Mesenchymal stem cell (in vitro differentiated cells and primary cell): ENCODE results near the gene SCAF1.

ENCODE experiments used
- DNase-seq: peaks from one replicate; pipeline ENCODE4 v3.0.0-alpha.2; 2013
- H2AFZ ChIP-seq: one replicate; pipeline ENCODE4 v1.6.1; 2013; ENCODE audit warnings: low read depth, mild to moderate bottlenecking, control low read depth, inconsistent platforms, low read length, moderate library complexity
- H2AK5ac ChIP-seq: 2 replicates; pipeline ENCODE4 v1.6.1; 2013; ENCODE audit warnings: low read length, moderate library complexity, mild to moderate bottlenecking, inconsistent platforms; ENCODE audit not compliant: severe bottlenecking
- H2BK120ac ChIP-seq: one replicate; pipeline ENCODE4 v1.6.1; 2013; ENCODE audit warnings: low read depth, mild to moderate bottlenecking, inconsistent platforms, low read length, moderate library complexity
- H2BK12ac ChIP-seq, 2 experiments: one replicate each; pipeline ENCODE4 v1.6.1; 2013; ENCODE audit warnings: inconsistent platforms in 2 of 2, low read length in 2 of 2, mild to moderate bottlenecking in 2 of 2, moderate library complexity in 2 of 2, control low read depth in 1 of 2
- H2BK15ac ChIP-seq: one replicate; pipeline ENCODE4 v1.6.1; 2013; ENCODE audit warnings: mild to moderate bottlenecking, low read depth, inconsistent platforms; ENCODE audit not compliant: poor library complexity, severe bottlenecking
- H2BK5ac ChIP-seq: 2 replicates; pipeline ENCODE4 v1.6.1; 2013; ENCODE audit warnings: low read depth, mild to moderate bottlenecking, low read length, control low read depth, inconsistent platforms; ENCODE audit not compliant: poor library complexity, severe bottlenecking
- H3K14ac ChIP-seq, 2 experiments: one replicate each; pipeline ENCODE4 v1.6.1; 2013; ENCODE audit warnings: inconsistent platforms in 2 of 2, low read length in 2 of 2, control low read depth in 1 of 2, mild to moderate bottlenecking in 1 of 2, moderate library complexity in 1 of 2
- H3K18ac ChIP-seq, 2 experiments: one replicate each; pipeline ENCODE4 v1.6.1; 2013; ENCODE audit warnings: inconsistent platforms in 2 of 2, low read length in 2 of 2, control low read depth in 1 of 2, low read depth in 1 of 2, mild to moderate bottlenecking in 1 of 2
- H3K23ac ChIP-seq, 2 experiments: one replicate each; pipeline ENCODE4 v1.6.1; 2013; ENCODE audit warnings: inconsistent platforms in 2 of 2, low read length in 2 of 2, mild to moderate bottlenecking in 2 of 2, moderate library complexity in 2 of 2, control low read depth in 1 of 2
- H3K27ac ChIP-seq: 2 replicates; pipeline ENCODE4 v1.5.1; 2013; ENCODE audit warnings: mild to moderate bottlenecking, moderate library complexity, low read length, control low read depth, inconsistent platforms; ENCODE audit not compliant: poor library complexity, severe bottlenecking
- H3K27me3 ChIP-seq, 2 experiments: 2 replicates each; pipeline versions ENCODE4 v1.6.1 to v1.7.0; 2013; ENCODE audit warnings: low read length in 2 of 2, mild to moderate bottlenecking in 2 of 2, moderate library complexity in 2 of 2, control low read depth in 1 of 2, inconsistent platforms in 1 of 2; ENCODE audit not compliant: control insufficient read depth in 1 of 2, insufficient read depth in 1 of 2
- H3K36me3 ChIP-seq, 2 experiments: 2 replicates each; pipeline versions ENCODE4 v1.6.1 to v1.7.0; 2013; ENCODE audit warnings: low read length in 2 of 2, control low read depth in 1 of 2, inconsistent platforms in 1 of 2, low read depth in 1 of 2, mild to moderate bottlenecking in 1 of 2; ENCODE audit not compliant: insufficient read depth in 2 of 2, control insufficient read depth in 1 of 2
- H3K4ac ChIP-seq, 2 experiments: one replicate each; pipeline ENCODE4 v1.6.1; 2013; ENCODE audit warnings: inconsistent platforms in 2 of 2, low read length in 2 of 2, mild to moderate bottlenecking in 2 of 2, moderate library complexity in 2 of 2, control low read depth in 1 of 2, low read depth in 1 of 2
- H3K4me1 ChIP-seq: 2 replicates; pipeline ENCODE4 v1.6.1; 2013; ENCODE audit warnings: low read depth, low read length, control low read depth; ENCODE audit not compliant: control insufficient read depth, insufficient read depth
- H3K4me2 ChIP-seq: 2 replicates; pipeline ENCODE4 v1.6.1; 2013; ENCODE audit warnings: low read length, mild to moderate bottlenecking, inconsistent platforms; ENCODE audit not compliant: poor library complexity, severe bottlenecking
- H3K4me3 ChIP-seq, 2 experiments: 2 replicates each; pipeline versions ENCODE4 v1.5.1 to v1.7.0; 2013; ENCODE audit warnings: low read length in 2 of 2, mild to moderate bottlenecking in 2 of 2, control low read depth in 1 of 2, low read depth in 1 of 2; ENCODE audit not compliant: insufficient read depth in 1 of 2
- H3K79me1 ChIP-seq: replicated peaks from 2 replicates; pipeline ENCODE4 v1.6.1; 2013; ENCODE audit warnings: mild to moderate bottlenecking, control low read depth, low read length, inconsistent platforms; ENCODE audit not compliant: poor library complexity, severe bottlenecking
- H3K9ac ChIP-seq: 2 replicates; pipeline ENCODE4 v1.7.0; 2013; ENCODE audit warnings: mild to moderate bottlenecking, low read length, moderate library complexity
- H3K9me3 ChIP-seq: 2 replicates; pipeline ENCODE4 v1.7.0; 2013; ENCODE audit warnings: mild to moderate bottlenecking, low read length; ENCODE audit not compliant: control insufficient read depth
- H4K8ac ChIP-seq: one replicate; pipeline ENCODE4 v1.6.1; 2013; ENCODE audit warnings: inconsistent platforms, mild to moderate bottlenecking, low read length, moderate library complexity
- H4K91ac ChIP-seq: one replicate; pipeline ENCODE4 v1.6.1; 2013; ENCODE audit warnings: mild to moderate bottlenecking, low read length, inconsistent platforms
- WGBS: methylation state at CpG from one replicate; pipeline ENCODE4 v1.1.7; 2013; ENCODE audit warnings: mixed read lengths; 5-methylcytosine and 5-hydroxymethylcytosine counted together

SCAF1 gene

DNA sequence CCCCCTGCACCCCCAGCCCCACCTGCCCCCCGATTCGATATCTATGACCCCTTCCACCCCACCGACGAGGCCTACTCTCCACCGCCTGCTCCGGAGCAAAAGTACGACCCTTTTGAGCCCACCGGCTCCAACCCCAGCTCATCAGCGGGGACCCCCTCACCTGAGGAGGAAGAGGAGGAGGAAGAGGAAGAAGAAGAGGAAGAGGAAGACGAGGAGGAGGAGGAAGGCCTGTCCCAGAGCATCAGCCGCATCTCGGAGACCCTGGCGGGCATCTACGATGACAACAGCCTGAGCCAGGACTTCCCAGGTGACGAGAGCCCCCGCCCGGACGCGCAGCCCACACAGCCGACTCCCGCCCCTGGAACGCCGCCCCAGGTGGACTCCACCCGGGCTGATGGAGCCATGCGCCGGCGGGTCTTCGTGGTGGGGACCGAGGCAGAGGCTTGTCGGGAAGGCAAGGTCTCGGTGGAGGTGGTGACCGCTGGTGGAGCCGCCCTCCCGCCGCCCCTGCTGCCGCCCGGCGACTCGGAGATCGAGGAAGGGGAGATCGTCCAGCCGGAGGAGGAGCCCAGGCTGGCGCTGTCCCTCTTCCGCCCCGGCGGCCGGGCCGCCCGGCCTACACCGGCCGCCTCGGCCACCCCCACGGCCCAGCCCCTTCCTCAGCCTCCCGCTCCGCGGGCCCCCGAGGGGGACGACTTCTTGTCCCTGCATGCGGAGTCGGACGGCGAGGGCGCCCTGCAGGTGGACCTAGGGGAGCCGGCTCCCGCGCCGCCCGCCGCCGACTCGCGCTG is 9.2 kb downstream of the SCAF1 start:
- H2BK12ac ChIP-seq = no peak overlapping the region
- H3K4me2 ChIP-seq = no peak overlapping the region
- H3K9me3 ChIP-seq = no peaks in the 10 kb centered on the region
- no peak overlapping the region for H2AFZ ChIP-seq
- no peak overlapping the region for H2AK5ac ChIP-seq
- no peak overlapping the region for H3K18ac ChIP-seq
- 98% methylated on average over 49 of the region's 72 CpGs for WGBS
- H3K27ac ChIP-seq = no peak overlapping the region
- H3K4me1 ChIP-seq = peaks cover 4% of the 10 kb centered on the region
- peaks cover 72 to 91% of the 10 kb centered on the region in 2 experiments for H3K36me3 ChIP-seq
- H2BK120ac ChIP-seq = no peak overlapping the region
- no peak overlapping the region for H4K8ac ChIP-seq
- DNase-seq = no peak
- no peak overlapping the region for H3K4ac ChIP-seq
- peaks cover 48% of the 10 kb centered on the region for H3K79me1 ChIP-seq
- H3K27me3 ChIP-seq = no peaks in the 10 kb centered on the region
- H4K91ac ChIP-seq = no peak overlapping the region
- no peak overlapping the region for H3K23ac ChIP-seq
- H3K4me3 ChIP-seq = no peak overlapping the region
- H2BK15ac ChIP-seq = no peak overlapping the region
- H3K9ac ChIP-seq = no peak overlapping the region
- no peak overlapping the region for H3K14ac ChIP-seq
- H2BK5ac ChIP-seq = no peak overlapping the region

DNA sequence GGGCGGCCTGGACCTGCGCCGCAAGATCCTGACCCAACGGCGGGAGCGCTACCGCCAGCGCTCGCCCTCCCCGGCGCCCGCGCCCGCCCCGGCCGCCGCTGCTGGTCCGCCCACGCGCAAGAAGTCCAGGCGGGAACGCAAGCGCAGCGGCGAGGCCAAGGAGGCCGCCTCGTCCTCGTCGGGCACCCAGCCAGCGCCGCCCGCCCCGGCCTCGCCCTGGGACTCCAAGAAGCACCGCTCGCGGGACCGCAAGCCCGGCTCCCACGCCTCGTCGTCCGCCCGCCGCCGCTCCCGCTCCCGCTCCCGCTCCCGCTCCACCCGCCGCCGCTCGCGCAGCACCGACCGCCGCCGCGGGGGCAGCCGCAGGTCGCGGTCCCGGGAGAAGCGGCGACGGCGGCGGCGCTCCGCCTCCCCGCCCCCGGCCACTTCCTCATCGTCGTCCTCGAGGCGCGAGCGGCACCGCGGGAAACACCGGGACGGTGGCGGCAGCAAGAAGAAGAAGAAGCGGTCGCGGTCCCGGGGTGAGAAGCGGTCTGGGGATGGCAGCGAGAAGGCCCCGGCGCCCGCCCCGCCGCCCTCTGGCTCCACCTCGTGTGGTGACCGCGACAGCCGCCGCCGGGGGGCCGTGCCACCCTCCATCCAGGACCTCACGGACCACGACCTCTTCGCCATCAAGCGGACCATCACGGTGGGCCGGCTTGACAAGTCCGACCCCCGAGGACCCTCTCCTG is 10.0 kb downstream of the SCAF1 start:
- H3K9me3 ChIP-seq = no peaks in the 10 kb centered on the region
- H3K4me2 ChIP-seq = no peak overlapping the region
- no peak for DNase-seq
- H3K79me1 ChIP-seq = peaks cover 47% of the 10 kb centered on the region
- H3K36me3 ChIP-seq = peaks cover 72 to 91% of the 10 kb centered on the region in 2 experiments
- H2AK5ac ChIP-seq = no peak overlapping the region
- no peak overlapping the region for H4K8ac ChIP-seq
- H3K4me1 ChIP-seq = peaks cover 4% of the 10 kb centered on the region
- H2BK120ac ChIP-seq = no peak overlapping the region
- H4K91ac ChIP-seq = no peak overlapping the region
- no peak overlapping the region for H3K4me3 ChIP-seq
- no peaks in the 10 kb centered on the region for H3K27me3 ChIP-seq
- H3K4ac ChIP-seq = no peak overlapping the region
- no peak overlapping the region for H3K9ac ChIP-seq
- H3K18ac ChIP-seq = no peak overlapping the region
- no peak overlapping the region for H3K23ac ChIP-seq
- H2BK15ac ChIP-seq = no peak overlapping the region
- H3K27ac ChIP-seq = no peak overlapping the region
- WGBS = 98% methylated on average over 91 of the region's 110 CpGs
- no peak overlapping the region for H2BK12ac ChIP-seq
- no peak overlapping the region for H3K14ac ChIP-seq
- no peak overlapping the region for H2AFZ ChIP-seq
- H2BK5ac ChIP-seq = no peak overlapping the region

DNA sequence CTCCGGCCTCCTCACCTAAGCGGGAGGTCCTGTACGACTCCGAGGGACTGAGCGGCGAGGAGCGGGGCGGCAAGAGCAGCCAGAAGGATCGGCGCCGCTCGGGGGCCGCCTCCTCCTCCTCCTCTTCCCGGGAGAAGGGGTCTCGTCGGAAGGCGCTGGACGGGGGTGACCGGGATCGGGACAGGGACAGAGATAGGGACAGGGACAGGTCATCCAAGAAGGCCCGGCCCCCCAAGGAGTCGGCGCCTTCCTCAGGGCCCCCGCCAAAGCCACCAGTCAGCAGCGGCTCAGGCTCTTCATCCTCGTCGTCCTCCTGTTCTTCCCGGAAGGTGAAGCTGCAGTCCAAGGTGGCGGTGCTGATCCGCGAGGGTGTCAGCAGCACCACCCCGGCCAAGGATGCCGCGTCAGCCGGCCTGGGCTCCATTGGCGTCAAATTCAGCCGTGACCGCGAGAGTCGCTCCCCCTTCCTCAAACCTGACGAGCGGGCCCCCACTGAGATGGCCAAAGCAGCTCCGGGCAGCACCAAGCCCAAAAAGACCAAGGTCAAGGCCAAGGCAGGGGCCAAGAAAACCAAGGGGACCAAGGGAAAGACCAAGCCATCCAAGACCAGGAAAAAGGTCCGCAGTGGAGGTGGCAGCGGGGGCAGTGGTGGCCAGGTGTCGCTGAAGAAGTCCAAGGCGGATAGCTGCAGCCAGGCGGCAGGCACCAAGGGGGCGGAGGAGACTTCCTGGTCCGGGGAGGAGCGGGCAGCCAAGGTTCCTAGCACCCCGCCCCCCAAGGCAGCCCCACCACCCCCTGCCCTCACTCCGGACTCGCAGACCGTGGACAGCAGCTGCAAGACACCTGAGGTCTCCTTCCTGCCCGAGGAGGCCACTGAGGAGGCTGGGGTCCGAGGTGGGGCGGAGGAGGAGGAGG is 10.8 kb downstream of the SCAF1 start:
- no peak overlapping the region for H2BK15ac ChIP-seq
- H3K9me3 ChIP-seq = no peaks in the 10 kb centered on the region
- H3K79me1 ChIP-seq = peaks cover 49% of the 10 kb centered on the region
- no peak overlapping the region for H3K4me2 ChIP-seq
- no peak overlapping the region for H3K27ac ChIP-seq
- H4K8ac ChIP-seq = peak overlapping the region; percentile 32
- H3K18ac ChIP-seq = no peak overlapping the region
- peaks cover 70 to 91% of the 10 kb centered on the region in 2 experiments for H3K36me3 ChIP-seq
- H2BK12ac ChIP-seq = no peak overlapping the region
- H4K91ac ChIP-seq = no peak overlapping the region
- H3K27me3 ChIP-seq = no peaks in the 10 kb centered on the region
- no peak overlapping the region for H3K9ac ChIP-seq
- H3K14ac ChIP-seq = no peak overlapping the region
- no peak overlapping the region for H3K23ac ChIP-seq
- H2BK5ac ChIP-seq = no peak overlapping the region
- no peak overlapping the region for H2AFZ ChIP-seq
- H2BK120ac ChIP-seq = no peak overlapping the region
- over 99% methylated on average over 56 of the region's 58 CpGs for WGBS
- no peak overlapping the region for H3K4me3 ChIP-seq
- DNase-seq = no peak
- H3K4ac ChIP-seq = no peak overlapping the region
- no peak overlapping the region for H2AK5ac ChIP-seq
- peaks cover 4% of the 10 kb centered on the region for H3K4me1 ChIP-seq

DNA sequence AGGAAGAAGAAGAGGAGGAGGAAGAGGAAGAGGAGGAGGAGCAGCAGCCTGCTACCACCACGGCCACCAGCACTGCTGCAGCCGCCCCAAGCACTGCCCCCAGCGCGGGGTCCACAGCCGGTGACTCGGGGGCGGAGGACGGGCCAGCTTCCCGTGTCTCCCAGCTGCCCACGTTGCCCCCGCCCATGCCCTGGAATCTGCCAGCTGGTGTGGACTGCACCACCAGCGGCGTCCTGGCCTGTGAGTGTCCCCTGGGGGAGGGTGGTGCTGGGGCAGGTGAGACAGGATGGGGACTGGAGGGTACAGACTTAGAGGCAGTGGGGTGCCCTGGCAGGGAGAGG is 11.4 kb downstream of the SCAF1 start:
- Histone ChIP-seq H3K23ac (no peak overlapping the region), H3K79me1 (peaks cover 53% of the 10 kb centered on the region), H2BK120ac (no peak overlapping the region), H2AK5ac (no peak overlapping the region), H4K8ac (peak overlapping the region; percentile 13), H3K4ac (no peak overlapping the region), H3K9me3 (no peaks in the 10 kb centered on the region), H3K4me3 (no peak overlapping the region), H3K4me1 (peaks cover 4% of the 10 kb centered on the region), H3K4me2 (no peak overlapping the region), H3K14ac (no peak overlapping the region), H3K36me3 (peaks cover 74 to 94% of the 10 kb centered on the region in 2 experiments), H3K27me3 (no peaks in the 10 kb centered on the region), H2BK5ac (no peak overlapping the region), H2BK15ac (no peak overlapping the region), H2AFZ (no peak overlapping the region), H4K91ac (no peak overlapping the region), H3K27ac (no peak overlapping the region), H2BK12ac (no peak overlapping the region), H3K18ac (no peak overlapping the region), H3K9ac (no peak overlapping the region)
- WGBS = 98% methylated on average over 13 of the region's 13 CpGs
- DNase-seq = no peak
